DND-41 (cell line): ENCODE results near the gene ANKRD6.

ENCODE experiments used
- CTCF ChIP-seq: IDR thresholded peaks from 2 replicates; pipeline ENCODE4 v1.5.1; 2012; ENCODE audit warnings: borderline replicate concordance, low read length, moderate library complexity, mild to moderate bottlenecking; ENCODE audit not compliant: poor library complexity, severe bottlenecking; ENCODE audit errors: extremely low read depth
- EZH2 ChIP-seq: IDR thresholded peaks from 3 replicates; pipeline ENCODE4 v1.6.1; 2012; ENCODE audit warnings: borderline replicate concordance, low read depth, mild to moderate bottlenecking, moderate library complexity, low read length, inconsistent platforms; ENCODE audit not compliant: severe bottlenecking

DNA sequence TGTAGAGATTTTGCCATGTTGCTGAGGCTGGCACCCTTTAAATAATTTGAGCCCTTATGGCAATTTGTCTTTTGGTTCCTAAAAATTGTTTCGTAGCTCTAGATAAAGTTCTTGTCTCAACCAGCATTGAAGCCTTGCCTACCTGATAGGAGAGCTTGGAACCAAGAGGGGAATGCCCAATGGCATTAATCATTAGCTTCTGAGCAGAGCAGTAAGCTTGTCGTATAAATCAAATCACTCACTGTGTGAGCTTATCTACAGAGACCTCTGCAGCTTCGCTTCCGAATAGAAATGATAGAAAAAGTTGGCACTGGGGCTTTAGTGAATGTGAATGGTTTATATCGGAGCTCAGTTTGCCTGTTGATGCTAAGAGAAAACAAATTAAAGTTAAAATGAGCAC is 10.7 kb downstream of the ANKRD6 start:
- TF ChIP-seq CTCF = no peak
- no peak for TF ChIP-seq EZH2
